HepG2 (cell line): ENCODE measurements around the gene ZBTB20. TPM values are rescaled to one million over a fixed set of nuclear protein-coding genes. Genes with fewer than 3 reads are reported as not detected.

Source experiments
- ATAC-seq: fragments of 200-7000 bp; cut with Tn5 transposase; 3 replicates; pipeline ENCODE4 v1.9.1; 2020; ENCODE audit warnings: mild to moderate bottlenecking, moderate library complexity
- BruUV-seq: library from RNA; stranded (reverse); fragments of 400-500 nt; replicated peaks from 2 replicates; lab custom pipeline; 2021; lab: Mats Ljungman, UMichigan
- CTCF ChIA-PET: fragments of 300-600 bp; formaldehyde crosslinking; extraction: SDS; loops from one replicate; lab custom pipeline; 2021; ENCODE audit warnings: low total read pairs, inconsistent platforms, low intra/inter-chr PET ratio; lab: Yijun Ruan, JAX
- POLR2A ChIA-PET: fragments of 350-600 bp; sonication (Branson Sonifier 250); formaldehyde crosslinking; loops from one replicate; lab custom pipeline; 2020; ENCODE audit warnings: antibody characterized with exemption, inconsistent platforms; lab: Yijun Ruan, JAX
- DNase-seq: peaks from one replicate; pipeline ENCODE4 v3.0.0-alpha.2; 2015; ENCODE audit warnings: low spot score
- FAIRE-seq: peaks from 3 replicates; lab custom pipeline; 2011; peaks lifted over from hg19 to GRCh38; lab: Jason Lieb, UNC
- H2AFZ ChIP-seq: one replicate; pipeline ENCODE4 v1.6.1; 2011; ENCODE audit warnings: low read length, inconsistent platforms
- H3K27ac ChIP-seq: fragments of 300-600 bp; 3 replicates; pipeline ENCODE4 v1.8.0; 2011; ENCODE audit warnings: mixed run types, mild to moderate bottlenecking, mixed read lengths, low read length, inconsistent platforms; ENCODE audit not compliant: insufficient read depth; ENCODE audit errors: extremely low read length
- H3K27me3 ChIP-seq, 2 experiments: fragments of 200-600 bp in 1 of 2; 2 replicates in 1 of 2; 3 replicates in 1 of 2; pipeline versions ENCODE4 v1.6.0 to v1.8.0; 2011; ENCODE audit warnings: low read length in 2 of 2, mild to moderate bottlenecking in 2 of 2, moderate library complexity in 2 of 2, inconsistent platforms in 1 of 2; ENCODE audit not compliant: insufficient read depth in 2 of 2, control insufficient read depth in 1 of 2
- H3K36me3 ChIP-seq, 2 experiments: fragments of 200-600 bp in 1 of 2; replicated peaks in 1 of 2; 2 replicates in 1 of 2; 3 replicates in 1 of 2; pipeline versions ENCODE4 v1.5.1 to v1.8.0; 2011; ENCODE audit warnings: low read length in 2 of 2, inconsistent platforms in 1 of 2; ENCODE audit not compliant: insufficient read depth in 2 of 2, control insufficient read depth in 1 of 2
- H3K4me1 ChIP-seq: 2 replicates; pipeline ENCODE4 v1.5.1; 2012; ENCODE audit warnings: low read length, inconsistent platforms; ENCODE audit not compliant: insufficient read depth
- H3K4me2 ChIP-seq: 2 replicates; pipeline ENCODE4 v1.6.0; 2011; ENCODE audit warnings: low read depth, low read length, inconsistent platforms
- H3K4me3 ChIP-seq, 3 experiments: fragments of 200-600 bp in 1 of 3; sonication (generic), shearing (Covaris generic) in 1 of 3; replicated peaks in 1 of 3; 2 replicates each; pipeline ENCODE4 v1.5.1; 2011 to 2016; ENCODE audit warnings: low read length in 3 of 3, inconsistent platforms in 2 of 3, low read depth in 2 of 3, mild to moderate bottlenecking in 2 of 3, control low read depth in 1 of 3, mixed read lengths in 1 of 3; ENCODE audit not compliant: insufficient read depth in 1 of 3
- H3K79me2 ChIP-seq: one replicate; pipeline ENCODE4 v1.6.1; 2011; ENCODE audit warnings: low read length, inconsistent platforms; ENCODE audit not compliant: insufficient read depth
- H3K9ac ChIP-seq: 2 replicates; pipeline ENCODE4 v1.6.0; 2011; ENCODE audit warnings: mild to moderate bottlenecking, low read depth, low read length, inconsistent platforms; ENCODE audit not compliant: insufficient read depth
- H3K9me3 ChIP-seq: 2 replicates; pipeline ENCODE4 v1.5.1; 2012; ENCODE audit warnings: mild to moderate bottlenecking, low read length
- H4K20me1 ChIP-seq: 2 replicates; pipeline ENCODE4 v1.6.0; 2011; ENCODE audit warnings: inconsistent platforms, mild to moderate bottlenecking, low read length, moderate library complexity; ENCODE audit not compliant: insufficient read depth
- AHDC1 ChIP-seq: sonication (generic); formaldehyde crosslinking; IDR thresholded peaks from 2 replicates; pipeline ENCODE4 v1.5.1; 2020; ENCODE audit warnings: mild to moderate bottlenecking, missing genetic modification reagents, borderline replicate concordance
- ATRX ChIP-seq: sonication (generic); formaldehyde crosslinking; IDR thresholded peaks from 2 replicates; pipeline ENCODE4 v1.4.0; 2020; ENCODE audit warnings: missing genetic modification reagents, borderline replicate concordance
- CENPT ChIP-seq: sonication (generic); formaldehyde crosslinking; IDR thresholded peaks from 2 replicates; pipeline ENCODE4 v1.8.0; 2022; ENCODE audit warnings: low read depth, mild to moderate bottlenecking, moderate library complexity, missing genetic modification reagents
- IKZF5 ChIP-seq: IDR thresholded peaks from 2 replicates; pipeline ENCODE4 v1.6.1; 2018; ENCODE audit warnings: missing genetic modification reagents, mild to moderate bottlenecking, missing compliant biosample characterization
- IRF2 ChIP-seq: IDR thresholded peaks from 2 replicates; pipeline ENCODE4 v1.6.1; 2018; ENCODE audit warnings: missing genetic modification reagents, missing compliant biosample characterization
- RNF219 ChIP-seq: sonication (generic); formaldehyde crosslinking; IDR thresholded peaks from 2 replicates; pipeline ENCODE4 v1.5.0; 2020; ENCODE audit warnings: mild to moderate bottlenecking, missing genetic modification reagents
- TBL1XR1 ChIP-seq: fragments of 150-350 bp; IDR thresholded peaks from 2 replicates; pipeline ENCODE4 v1.6.1; 2014; ENCODE audit warnings: borderline replicate concordance, low read length; ENCODE audit not compliant: partially characterized antibody
- UBTF ChIP-seq: sonication (generic); formaldehyde crosslinking; IDR thresholded peaks from 2 replicates; pipeline ENCODE4 v1.4.0; 2020; ENCODE audit warnings: mild to moderate bottlenecking, missing genetic modification reagents
- ZNF670 ChIP-seq: sonication (generic); formaldehyde crosslinking; IDR thresholded peaks from 2 replicates; pipeline ENCODE4 v1.8.0; 2022; ENCODE audit warnings: mild to moderate bottlenecking, missing genetic modification reagents, borderline replicate concordance
- ZNF746 ChIP-seq: sonication (generic); formaldehyde crosslinking; IDR thresholded peaks from 2 replicates; pipeline ENCODE4 v1.8.0; 2022; ENCODE audit warnings: mild to moderate bottlenecking, missing genetic modification reagents
- WGBS: methylation state at CpG from one replicate; pipeline ENCODE4 v1.1.6; 2017; ENCODE audit warnings: low lambda C conversion rate; 5-methylcytosine and 5-hydroxymethylcytosine counted together
- in situ Hi-C: cut with HindIII; loops from 2 replicates; pipeline ENCODE4 v1.10.0; 2017; ENCODE audit warnings: low pct_unique_long_range_greater_than_20kb; ENCODE audit not compliant: extremely low pct_ligation_motif_present
- intact Hi-C: fragments of 100-400 bp; cut with micrococcal nuclease; formaldehyde crosslinking; loops from one replicate; pipeline ENCODE4 v1.10.0; 2022; ENCODE audit not compliant: unreplicated experiment
- polyA plus RNA-seq, 8 experiments: library from polyadenylated mRNA; depleted of rRNA in 3 of 8; stranded (reverse) in 7 of 8; unstranded in 1 of 8; fragments of >200 nt; fragmentation: Illumina TruSeq in 4 of 8; extraction: Trizol in 4 of 8; gene quantifications; 2 replicates each; pipeline versions ENCODE4 v1.2.1 to v1.2.3, GENCODE V29; 2011 to 2016; ENCODE audit warnings: low read depth in 4 of 8, missing spikeins in 1 of 8, mixed read lengths in 1 of 8; ENCODE audit not compliant: insufficient read depth in 1 of 8
- total RNA-seq, 5 experiments: library from RNA; depleted of rRNA; stranded (reverse); fragments of >200 nt; fragmentation: Illumina TruSeq; extraction: Trizol; gene quantifications; 2 replicates each; pipeline ENCODE4 v1.2.3, GENCODE V29; 2016; ENCODE audit warnings: low read depth in 1 of 5

Gene ZBTB20
- total and polyA plus RNA-seq, 2 of the 13 experiments (the other 11 are each of a cell fraction or from before 2014, with no cell fraction given) = 1.9 to 8.8 TPM

GRCh38 chr3:114745322-114746240 is 401.5 kb downstream of the ZBTB20 start:
- no peaks in the 10 kb centered on the region for H3K27me3 ChIP-seq
- TF ChIP-seq ATRX (no peak), AHDC1 (CRISPR knock-in tag) (peak; percentile 41; the same call in 1 of the 2 replicates), TBL1XR1 (no peak), IRF2 (0 out of 2 replicates have a peak, but pooled peaks have one; percentile 12), CENPT (CRISPR knock-in tag) (no peak), ZNF670 (CRISPR knock-in tag) (0 out of 2 replicates have a peak, but pooled peaks have one; percentile 42), UBTF (CRISPR knock-in tag) (no peak), ZNF746 (CRISPR knock-in tag) (no peak), IKZF5 (peak; percentile 17; the same call in 1 of the 2 replicates), RNF219 (no peak)

More at GRCh38 chr3:114745322-114746240, 401.5 kb downstream of the ZBTB20 start:
- BruUV-seq = TSS peak; percentile 85
- intact Hi-C loops = loop anchor here (2.0 to 10.0 kb wide), 4 partner anchors 15 to 402 kb away; partner anchors contain the start of gene ZBTB20
- H4K20me1 ChIP-seq = no peaks in the 10 kb centered on the region
- ChIA-PET POLR2A (interaction anchor here (1.0 kb wide), 1 partner anchor 39 kb away, joined by 4 read pairs; no protein-coding TSS in a partner anchor), CTCF (no interaction called here)
- DNase-seq (peak; percentile 91), ATAC-seq (peak; percentile 100), FAIRE-seq (peak; percentile 93)
- H3K79me2 ChIP-seq = no peaks in the 10 kb centered on the region
- H3K27ac ChIP-seq = peak overlapping the region; percentile 54
- peak overlapping the region; percentile 36 for H3K9ac ChIP-seq
- in situ Hi-C loops = no loop called here
- peak overlapping the region; percentile 69 for H3K4me2 ChIP-seq
- H3K4me1 ChIP-seq = peaks cover 46% of the 10 kb centered on the region
- H2AFZ ChIP-seq = no peak overlapping the region
- 4% methylated on average over 5 of the region's 5 CpGs for WGBS
- no peaks in the 10 kb centered on the region for H3K9me3 ChIP-seq
- peak overlapping the region; percentile 39 to 55 (median 46); a peak in 5 of 6 replicates for H3K4me3 ChIP-seq
- no peaks in the 10 kb centered on the region for H3K36me3 ChIP-seq
